DMS53 treated with DMSO at 0.1 percent for 48 hours (cell line): ENCODE measurements around the gene TYRP1.
"Not testable (repeated sequence)": the region's sequence is repeated elsewhere in the genome, so short reads cannot be mapped to it uniquely, and the experiment has no call there.

Experiments
- DNase-seq: peaks from one replicate; lab custom pipeline; 2025; ENCODE audit not compliant: unreplicated experiment; lab: John Stamatoyannopoulos, UW

The TYRP1 gene, protein sequence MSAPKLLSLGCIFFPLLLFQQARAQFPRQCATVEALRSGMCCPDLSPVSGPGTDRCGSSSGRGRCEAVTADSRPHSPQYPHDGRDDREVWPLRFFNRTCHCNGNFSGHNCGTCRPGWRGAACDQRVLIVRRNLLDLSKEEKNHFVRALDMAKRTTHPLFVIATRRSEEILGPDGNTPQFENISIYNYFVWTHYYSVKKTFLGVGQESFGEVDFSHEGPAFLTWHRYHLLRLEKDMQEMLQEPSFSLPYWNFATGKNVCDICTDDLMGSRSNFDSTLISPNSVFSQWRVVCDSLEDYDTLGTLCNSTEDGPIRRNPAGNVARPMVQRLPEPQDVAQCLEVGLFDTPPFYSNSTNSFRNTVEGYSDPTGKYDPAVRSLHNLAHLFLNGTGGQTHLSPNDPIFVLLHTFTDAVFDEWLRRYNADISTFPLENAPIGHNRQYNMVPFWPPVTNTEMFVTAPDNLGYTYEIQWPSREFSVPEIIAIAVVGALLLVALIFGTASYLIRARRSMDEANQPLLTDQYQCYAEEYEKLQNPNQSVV

DNA sequence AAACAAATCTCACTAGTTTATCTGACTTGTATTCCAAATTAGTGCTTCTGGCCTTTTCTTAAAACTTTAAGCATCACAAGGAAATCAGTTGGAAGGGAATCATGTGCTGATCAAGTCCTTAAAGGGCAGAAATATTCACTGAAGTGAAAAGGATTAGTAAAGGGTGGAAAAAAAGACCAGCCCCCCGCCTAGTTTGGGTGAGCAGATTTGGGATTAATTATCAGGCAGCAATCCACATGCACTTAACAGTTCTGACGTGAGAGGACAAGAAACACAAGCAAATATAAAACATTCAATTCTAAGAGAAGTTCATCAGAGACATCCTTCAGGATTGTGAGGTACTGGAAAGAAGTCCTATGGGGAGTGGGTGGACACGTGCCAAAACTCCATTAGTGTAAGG lies at the start of gene TYRP1:
Gene TYRP1 (plus strand): TSS at position 245 of the 400 bp plus-strand sequence. CDS start 612 bp downstream, outside the sequence.
- no peak for DNase-seq

DNA sequence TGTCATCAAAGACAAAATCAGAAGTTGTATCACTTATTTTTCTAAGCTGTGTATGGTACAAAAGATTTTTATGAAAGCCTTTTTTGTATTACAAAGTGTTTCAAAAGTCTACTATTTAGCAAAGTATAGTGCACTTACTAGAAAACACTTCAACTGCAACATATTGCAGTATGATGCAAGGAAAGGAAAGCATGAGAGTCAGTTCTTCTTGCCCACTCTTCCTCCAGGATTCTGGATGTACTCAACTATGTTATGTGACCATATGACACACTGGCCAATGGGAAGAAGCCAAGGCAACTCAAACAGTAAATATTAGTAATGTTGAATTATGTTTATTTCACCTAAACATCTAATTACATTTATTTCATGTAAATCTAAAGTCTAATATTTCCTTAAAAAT lies 49.5 kb upstream of the TYRP1 start:
- no peak for DNase-seq

- DNase-seq, result no peak
These were observed 44.3 kb upstream of the TYRP1 start for GRCh38 chr9:12648925-12649324.

DNA sequence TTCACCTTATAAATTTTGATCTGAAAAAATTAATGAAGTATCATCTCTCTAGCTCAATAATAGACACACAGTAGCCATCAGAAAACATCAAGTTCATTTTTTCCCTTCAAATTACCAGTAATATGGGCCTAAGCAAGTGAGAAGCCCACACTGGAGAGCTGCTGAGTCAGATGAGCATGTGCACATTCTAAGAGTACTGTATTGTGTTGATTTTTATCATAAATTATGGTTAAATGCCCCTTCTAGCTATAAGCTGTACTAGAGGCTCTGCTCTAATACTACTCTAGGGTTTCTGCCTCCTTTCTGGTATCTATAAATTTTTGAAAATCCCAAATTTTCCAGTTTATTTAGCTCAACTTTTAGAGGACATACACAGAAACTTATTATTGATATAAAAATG lies 42.1 kb upstream of the TYRP1 start:
- DNase-seq, result no peak

DNA sequence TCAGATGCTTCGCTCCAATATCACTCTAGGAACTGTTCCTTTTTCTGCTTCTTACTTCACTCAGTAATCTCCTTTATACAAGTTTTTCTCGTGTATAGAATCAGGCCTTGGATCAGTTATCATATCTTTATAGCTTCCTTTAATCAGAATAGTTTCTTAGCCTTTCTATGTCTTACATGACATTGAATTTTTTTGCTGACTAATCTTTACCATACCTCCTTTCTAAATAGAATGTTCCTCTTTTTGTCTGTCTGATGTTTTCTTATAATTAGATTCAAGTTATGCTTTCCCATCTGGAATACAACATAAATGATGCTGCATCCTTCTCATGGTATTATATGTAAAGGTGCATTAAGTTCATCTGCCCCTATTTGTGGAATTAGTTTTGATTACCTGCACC lies 40.2 kb upstream of the TYRP1 start:
- DNase-seq, result no peak

DNA sequence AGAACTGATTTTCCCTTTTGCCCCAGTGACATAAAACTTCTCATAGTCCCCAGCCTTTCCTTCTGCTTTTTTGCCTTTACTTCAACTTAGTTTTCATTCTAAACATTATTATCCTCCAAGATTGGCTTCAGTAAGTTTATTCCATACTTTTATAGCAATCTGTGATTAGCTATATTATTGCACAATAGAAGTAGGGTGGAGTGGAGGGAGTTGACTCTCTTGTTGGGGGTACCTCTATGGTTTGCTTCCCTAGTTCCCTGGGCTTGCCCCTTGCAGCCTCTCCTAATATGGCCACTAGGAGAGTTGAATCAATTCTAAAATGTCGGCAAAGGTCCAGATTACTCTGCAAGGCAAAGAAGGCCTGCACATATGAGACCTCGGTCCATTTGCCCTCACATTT lies 36.4 kb upstream of the TYRP1 start:
- no peak for DNase-seq

- no peak for DNase-seq
These were observed 36.0 kb upstream of the TYRP1 start for GRCh38 chr9:12657233-12657632.

- no peak for DNase-seq
These were observed 35.2 kb upstream of the TYRP1 start for GRCh38 chr9:12657998-12658397.

- no peak for DNase-seq
These were observed 34.5 kb upstream of the TYRP1 start for GRCh38 chr9:12658531-12659209.

- no peak for DNase-seq
These were observed 34.0 kb upstream of the TYRP1 start for GRCh38 chr9:12659220-12659619.

- DNase-seq, result no peak
These were observed 26.4 kb upstream of the TYRP1 start for GRCh38 chr9:12666813-12667212.

DNA sequence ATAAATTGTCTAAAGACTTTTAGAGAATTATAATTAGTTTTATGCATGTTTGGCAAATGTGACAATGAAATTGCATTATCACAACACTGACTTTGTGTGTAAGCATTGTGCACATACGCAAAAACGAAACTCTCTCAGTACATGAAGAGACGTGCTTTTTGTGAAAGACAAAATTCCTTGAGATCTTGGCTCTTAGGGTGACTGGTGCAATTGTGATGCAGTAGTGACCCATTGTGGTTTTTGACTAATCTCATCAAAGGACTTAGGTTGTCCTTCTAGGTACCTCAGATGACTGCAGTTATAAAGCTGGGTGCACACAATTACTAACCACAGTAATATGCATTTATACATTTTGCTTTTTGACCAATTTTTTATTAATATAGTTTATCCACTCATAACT lies 25.3 kb upstream of the TYRP1 start:
- DNase-seq, result no peak

DNA sequence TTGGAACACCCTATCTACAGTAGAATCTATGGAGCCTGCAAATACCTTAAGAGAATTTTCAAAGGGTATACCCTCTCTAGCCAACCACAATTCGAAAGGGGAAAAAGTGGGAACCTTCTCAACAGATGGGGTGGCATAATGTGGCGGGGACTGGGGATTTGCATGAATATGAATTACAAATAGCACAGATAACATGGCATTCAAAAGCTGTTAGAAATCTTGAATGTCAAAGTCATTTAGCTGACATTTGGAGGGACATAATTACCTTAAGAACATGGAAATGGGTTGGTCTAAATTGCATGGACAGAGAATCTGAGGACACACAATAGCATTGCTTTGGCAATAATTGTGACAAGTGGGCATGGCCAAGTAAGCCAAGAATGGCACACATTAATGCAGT lies 23.2 kb upstream of the TYRP1 start:
- no peak for DNase-seq

DNA sequence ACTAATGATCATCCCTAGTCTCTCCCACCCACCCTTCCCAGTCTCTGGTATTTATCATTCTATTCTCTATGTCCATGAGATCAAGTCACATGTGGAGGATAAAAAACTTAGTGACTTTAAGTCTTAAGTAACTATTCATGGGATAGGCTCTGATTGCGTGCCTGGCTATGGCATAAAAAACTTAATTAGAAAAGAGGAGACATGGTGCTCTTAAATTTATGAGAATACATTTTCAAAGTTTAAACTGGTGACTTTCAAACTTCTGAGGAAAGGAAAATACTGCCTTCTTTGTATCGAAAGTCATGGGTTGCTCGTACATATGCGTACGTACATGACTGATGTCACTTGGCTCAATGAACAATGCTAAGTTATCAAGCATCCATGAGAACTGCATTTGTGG lies 18.2 kb upstream of the TYRP1 start:
- DNase-seq, result no peak

- DNase-seq, result not testable (repeated sequence)
These were observed 15.6 kb upstream of the TYRP1 start for GRCh38 chr9:12677462-12678126.

DNA sequence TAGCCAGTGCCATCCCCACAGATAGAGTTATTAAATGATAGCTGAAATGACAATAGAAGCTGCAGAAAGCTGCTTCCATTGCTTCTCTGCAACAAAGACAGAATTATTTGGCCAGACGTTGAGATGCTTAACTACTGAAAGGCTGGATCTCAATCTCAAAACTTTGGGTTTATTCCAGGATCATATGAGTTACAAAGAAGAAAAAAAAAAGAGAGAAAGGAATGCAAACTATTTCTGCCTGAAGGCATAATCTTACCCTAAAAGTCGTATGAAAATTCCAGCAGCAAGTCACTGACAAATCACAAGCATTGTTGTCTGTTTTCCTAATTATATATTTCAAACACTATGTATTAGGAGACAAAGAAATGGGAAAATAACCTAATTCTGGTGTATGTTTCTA lies 12.8 kb upstream of the TYRP1 start:
- DNase-seq, result no peak

DNA sequence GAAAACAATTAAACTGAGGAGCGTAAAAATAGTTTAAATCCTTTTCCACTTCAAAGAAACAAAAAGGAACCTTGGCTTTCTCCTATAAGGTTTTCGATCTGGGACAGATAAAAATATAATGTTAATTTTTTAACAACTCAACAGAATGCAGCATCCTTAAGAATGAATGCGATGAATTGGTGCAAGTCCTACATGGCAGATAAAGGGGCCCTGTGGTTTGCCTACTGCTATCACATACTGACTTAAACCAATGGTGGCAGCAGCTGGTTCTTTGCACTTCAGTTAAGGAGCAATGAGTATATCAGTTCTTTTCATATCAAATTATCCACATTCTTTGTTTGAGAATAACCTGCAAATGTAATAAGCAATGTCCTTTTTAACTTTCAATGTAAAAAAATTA lies 12.4 kb upstream of the TYRP1 start:
- no peak for DNase-seq

DNA sequence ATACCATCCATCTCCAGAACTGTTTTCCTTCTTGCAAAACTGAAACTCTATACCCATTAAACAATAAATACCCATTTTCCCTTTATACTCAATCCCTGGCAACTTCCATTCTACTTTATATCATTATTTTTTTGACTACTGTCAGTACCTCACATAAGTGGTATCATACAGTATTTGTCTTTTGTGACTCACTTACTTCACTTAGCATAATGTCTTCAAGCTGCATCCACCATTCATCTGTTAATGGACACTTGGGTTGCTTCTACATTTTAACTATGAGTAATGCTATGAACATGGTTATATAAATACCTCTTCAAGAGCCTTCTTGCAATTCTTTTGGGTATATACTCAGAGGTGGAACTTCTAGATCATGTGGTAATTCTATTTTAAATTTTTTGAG lies 11.6 kb upstream of the TYRP1 start:
- no peak for DNase-seq

DNA sequence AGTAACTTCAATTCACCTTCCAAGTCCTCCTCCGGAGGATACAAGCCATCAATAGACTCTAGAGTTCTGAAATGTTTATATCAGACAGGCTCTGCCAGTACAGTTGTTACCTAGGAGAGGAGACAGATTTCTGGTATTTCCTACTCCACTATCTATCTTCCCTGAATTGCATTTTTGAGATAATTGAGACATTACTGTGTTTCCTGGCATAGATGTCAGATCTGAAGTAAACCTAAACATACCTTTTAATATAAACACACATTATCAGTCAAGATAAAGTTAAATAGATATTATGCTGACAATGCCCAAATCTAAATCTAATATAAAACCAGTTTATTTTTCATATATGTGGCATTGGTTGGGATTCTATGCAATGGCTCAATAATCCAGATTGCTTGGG lies 8.2 kb upstream of the TYRP1 start:
- DNase-seq, result no peak

DNA sequence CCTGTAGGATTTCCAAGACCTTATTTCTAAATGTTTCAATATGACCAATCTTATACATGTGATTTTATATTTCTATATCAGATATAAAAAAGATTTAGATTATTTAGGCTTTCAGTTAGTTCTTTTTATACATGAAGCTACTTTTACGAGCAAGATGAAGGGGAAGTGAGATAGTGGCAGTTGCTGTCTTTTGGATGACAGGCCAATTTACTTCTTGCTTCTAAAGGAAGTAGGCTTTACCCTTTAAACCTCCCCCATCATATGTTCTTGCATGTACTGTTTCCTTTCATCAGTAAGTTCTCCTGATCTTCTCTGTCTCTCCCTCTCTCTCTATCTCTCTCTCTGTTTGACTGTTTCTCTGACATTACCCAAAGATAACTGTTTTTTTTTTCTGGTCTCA lies 4.0 kb upstream of the TYRP1 start:
- no peak for DNase-seq

GRCh38 chr9:12694013-12694412 lies 828 bp downstream of the TYRP1 start:
- DNase-seq, result no peak

DNA sequence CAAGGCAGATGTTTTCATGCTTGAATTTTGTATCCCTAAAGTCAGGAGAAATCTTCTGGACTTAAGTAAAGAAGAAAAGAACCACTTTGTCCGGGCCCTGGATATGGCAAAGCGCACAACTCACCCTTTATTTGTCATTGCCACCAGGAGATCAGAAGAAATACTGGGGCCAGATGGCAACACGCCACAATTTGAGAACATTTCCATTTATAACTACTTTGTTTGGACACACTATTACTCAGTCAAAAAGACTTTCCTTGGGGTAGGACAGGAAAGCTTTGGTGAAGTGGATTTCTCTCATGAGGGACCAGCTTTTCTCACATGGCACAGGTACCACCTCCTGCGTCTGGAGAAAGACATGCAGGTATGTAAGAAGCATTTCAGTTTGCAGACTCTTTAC lies 2.3 kb downstream of the TYRP1 start:
- no peak for DNase-seq
